HEK293 (cell line): ENCODE results near the gene LHFPL2.

Experiments used
- EGR2 ChIP-seq: fragments of 450-650 bp; formaldehyde crosslinking; IDR thresholded peaks from 2 replicates; pipeline ENCODE4 v1.5.1; 2016; ENCODE audit warnings: low read depth, missing biosample characterization, missing genetic modification characterization
- KLF1 ChIP-seq: fragments of 450-650 bp; formaldehyde crosslinking; IDR thresholded peaks from 2 replicates; pipeline ENCODE4 v1.5.1; 2016; ENCODE audit warnings: missing biosample characterization, missing genetic modification characterization
- KLF9 ChIP-seq: fragments of 450-650 bp; formaldehyde crosslinking; IDR thresholded peaks from 2 replicates; pipeline ENCODE4 v1.5.1; 2016; ENCODE audit warnings: missing biosample characterization, missing genetic modification characterization, low read depth
- PRDM2 ChIP-seq: fragments of 450-650 bp; formaldehyde crosslinking; IDR thresholded peaks from 2 replicates; pipeline ENCODE4 v1.5.1; 2016; ENCODE audit warnings: missing biosample characterization, missing genetic modification characterization, borderline replicate concordance
- PRDM6 ChIP-seq: fragments of 450-650 bp; formaldehyde crosslinking; IDR thresholded peaks from 2 replicates; pipeline ENCODE4 v1.5.1; 2017; ENCODE audit warnings: missing biosample characterization, missing genetic modification characterization
- WT1 ChIP-seq: fragments of 450-650 bp; formaldehyde crosslinking; IDR thresholded peaks from 2 replicates; pipeline ENCODE4 v1.5.1; 2016; ENCODE audit warnings: missing biosample characterization, missing genetic modification characterization
- YY1 ChIP-seq: fragments of 450-650 bp; formaldehyde crosslinking; IDR thresholded peaks from 2 replicates; pipeline ENCODE4 v1.5.1; 2018; ENCODE audit warnings: missing biosample characterization, missing genetic modification characterization
- YY2 ChIP-seq: fragments of 450-650 bp; formaldehyde crosslinking; IDR thresholded peaks from 2 replicates; pipeline ENCODE4 v1.5.1; 2016; ENCODE audit warnings: missing biosample characterization, missing genetic modification characterization
- ZBTB11 ChIP-seq: fragments of 450-650 bp; formaldehyde crosslinking; conservative IDR thresholded peaks from 2 replicates; pipeline ENCODE4 v1.5.1; 2016; ENCODE audit warnings: low read depth, missing biosample characterization, missing genetic modification characterization
- ZBTB44 ChIP-seq: fragments of 450-650 bp; IDR thresholded peaks from 2 replicates; pipeline ENCODE4 v1.5.1; 2018; ENCODE audit warnings: missing biosample characterization, mild to moderate bottlenecking, missing genetic modification characterization
- ZNF114 ChIP-seq: fragments of 450-650 bp; formaldehyde crosslinking; IDR thresholded peaks from 2 replicates; pipeline ENCODE4 v1.5.0; 2017; ENCODE audit warnings: missing biosample characterization, missing genetic modification characterization
- ZNF146 ChIP-seq: fragments of 450-650 bp; formaldehyde crosslinking; IDR thresholded peaks from 2 replicates; pipeline ENCODE4 v1.5.1; 2016; ENCODE audit warnings: missing biosample characterization, missing genetic modification characterization
- ZNF266 ChIP-seq: fragments of 450-650 bp; formaldehyde crosslinking; IDR thresholded peaks from 2 replicates; pipeline ENCODE4 v1.5.1; 2016; ENCODE audit warnings: missing biosample characterization, missing genetic modification characterization, low read depth
- ZNF280D ChIP-seq: fragments of 450-650 bp; formaldehyde crosslinking; IDR thresholded peaks from 2 replicates; pipeline ENCODE4 v1.5.1; 2016; ENCODE audit warnings: missing biosample characterization, missing genetic modification characterization
- ZNF335 ChIP-seq: fragments of 450-650 bp; formaldehyde crosslinking; conservative IDR thresholded peaks from 2 replicates; pipeline ENCODE4 v1.5.1; 2016; ENCODE audit warnings: missing biosample characterization, missing genetic modification characterization
- ZNF580 ChIP-seq: fragments of 450-650 bp; formaldehyde crosslinking; IDR thresholded peaks from 2 replicates; pipeline ENCODE4 v1.5.1; 2016; ENCODE audit warnings: missing biosample characterization, missing genetic modification characterization
- ZNF621 ChIP-seq: fragments of 450-650 bp; formaldehyde crosslinking; IDR thresholded peaks from 2 replicates; pipeline ENCODE4 v1.5.1; 2017; ENCODE audit warnings: missing biosample characterization, missing genetic modification characterization
- ZNF639 ChIP-seq: fragments of 450-650 bp; formaldehyde crosslinking; IDR thresholded peaks from 2 replicates; pipeline ENCODE4 v1.5.1; 2016; ENCODE audit warnings: missing biosample characterization, missing genetic modification characterization
- ZNF692 ChIP-seq: fragments of 450-650 bp; formaldehyde crosslinking; IDR thresholded peaks from 2 replicates; pipeline ENCODE4 v1.5.1; 2016; ENCODE audit warnings: missing biosample characterization, missing genetic modification characterization
- ZSCAN30 ChIP-seq: fragments of 450-650 bp; IDR thresholded peaks from 2 replicates; pipeline ENCODE4 v1.5.1; 2018; ENCODE audit warnings: missing biosample characterization, mild to moderate bottlenecking, missing genetic modification characterization, moderate library complexity

The LHFPL2 gene

GRCh38 chr5:78508186-78508765, 140.3 kb downstream of the LHFPL2 start (continued):
- peak; percentile 66; the same call in 1 of the 2 replicates for TF ChIP-seq ZBTB44 (tag by site-specific recombination)
- TF ChIP-seq PRDM2: no peak
- TF ChIP-seq KLF1 (tag by site-specific recombination): no peak
- TF ChIP-seq ZNF692 (tag by site-specific recombination): peak; percentile 74
- no peak for TF ChIP-seq ZNF146 (tag by site-specific recombination)
- TF ChIP-seq YY2: no peak
- TF ChIP-seq ZNF580 (tag by site-specific recombination): no peak
- TF ChIP-seq ZNF114 (tag by site-specific recombination): no peak
- TF ChIP-seq ZNF621: no peak
- TF ChIP-seq ZNF639 (tag by site-specific recombination): no peak
- TF ChIP-seq EGR2 (tag by site-specific recombination): no peak
- no peak for TF ChIP-seq ZBTB11 (tag by site-specific recombination)
- no peak for TF ChIP-seq KLF9 (tag by site-specific recombination)
- TF ChIP-seq YY1 (tag by site-specific recombination): no peak
- no peak; the same call in 1 of the 2 replicates for TF ChIP-seq ZNF335 (tag by site-specific recombination)
- TF ChIP-seq ZNF280D: no peak
- TF ChIP-seq ZNF266 (tag by site-specific recombination): no peak
- peak; percentile 93 for TF ChIP-seq ZSCAN30
- peak; percentile 52; the same call in 1 of the 2 replicates for TF ChIP-seq WT1 (tag by site-specific recombination)
- TF ChIP-seq PRDM6 (tag by site-specific recombination): peak; percentile 93
